D721Med (cell line): ENCODE measurements around the gene SLC16A12.
"Not testable (repeated sequence)": the region's sequence is repeated elsewhere in the genome, so short reads cannot be mapped to it uniquely, and the experiment has no call there.

Experiments used
- DNase-seq: peaks from one replicate; pipeline ENCODE4 v3.0.0; 2011; ENCODE audit warnings: low spot score; ENCODE audit not compliant: insufficient read length
- FAIRE-seq: peaks from 2 replicates; lab custom pipeline; 2011; peaks lifted over from hg19 to GRCh38; lab: Jason Lieb, UNC
- CTCF ChIP-seq: IDR thresholded peaks from 2 replicates; pipeline ENCODE4 v1.5.1; 2012; ENCODE audit warnings: mild to moderate bottlenecking, control low read depth; ENCODE audit not compliant: insufficient read depth; ENCODE audit errors: missing control alignments

Gene SLC16A12

DNA sequence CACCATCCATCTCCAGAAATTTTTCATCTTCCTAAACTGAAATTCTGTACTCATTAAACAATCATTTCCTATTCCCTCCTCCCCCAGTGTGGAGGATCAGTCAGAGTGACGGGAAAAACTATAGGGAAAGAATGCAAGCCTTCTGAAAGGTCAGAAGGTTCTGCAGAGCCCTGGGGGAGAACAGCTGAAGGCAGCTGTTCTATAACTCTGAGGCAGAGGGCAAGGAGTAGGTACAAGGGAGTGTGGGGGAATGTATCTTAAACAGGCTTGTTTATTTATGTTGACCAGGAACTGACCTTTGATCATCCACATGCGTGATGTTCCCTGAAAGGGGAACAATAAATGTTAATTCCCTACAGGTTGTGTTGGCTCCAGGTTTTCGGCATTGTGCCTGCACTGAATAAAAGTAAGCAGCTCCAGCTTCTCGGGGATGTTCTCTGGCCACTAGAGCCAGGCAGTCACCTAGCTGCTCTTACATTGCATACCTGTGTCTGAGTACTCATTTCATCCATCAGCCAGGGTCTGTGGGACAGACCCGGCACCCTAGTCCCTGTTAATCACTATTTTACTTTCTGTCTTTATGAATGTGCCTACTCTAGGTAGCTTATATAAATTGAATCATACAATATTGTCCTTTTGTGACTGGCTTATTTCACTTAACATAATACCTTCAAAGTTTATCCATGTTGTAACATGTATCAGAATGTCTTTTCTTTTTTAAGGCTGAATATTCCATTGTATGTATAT, 137.2 kb downstream of the SLC16A12 start:
- DNase-seq = no peak
- TF ChIP-seq CTCF = no peak
- no peak for FAIRE-seq

DNA sequence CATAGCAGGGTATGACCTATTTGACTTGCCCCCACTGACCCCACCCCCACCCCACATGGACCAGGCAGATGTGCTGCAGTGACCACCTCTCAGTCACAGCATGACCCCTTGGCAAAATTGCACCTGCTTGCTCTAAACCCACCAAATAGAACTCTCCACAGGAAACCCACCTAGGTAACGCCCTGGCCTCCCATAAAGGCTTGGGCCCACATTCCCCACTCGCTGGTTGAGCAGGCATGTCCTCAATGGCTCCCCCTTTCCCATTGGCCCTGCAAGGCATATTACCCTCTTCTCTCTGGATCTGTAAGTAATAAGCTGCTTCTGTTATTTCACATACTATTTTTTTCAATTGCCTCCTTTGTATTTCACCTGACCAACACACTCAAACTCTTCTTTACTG, 140.3 kb downstream of the SLC16A12 start:
- no peak for FAIRE-seq
- DNase-seq = no peak
- TF ChIP-seq CTCF = no peak

DNA sequence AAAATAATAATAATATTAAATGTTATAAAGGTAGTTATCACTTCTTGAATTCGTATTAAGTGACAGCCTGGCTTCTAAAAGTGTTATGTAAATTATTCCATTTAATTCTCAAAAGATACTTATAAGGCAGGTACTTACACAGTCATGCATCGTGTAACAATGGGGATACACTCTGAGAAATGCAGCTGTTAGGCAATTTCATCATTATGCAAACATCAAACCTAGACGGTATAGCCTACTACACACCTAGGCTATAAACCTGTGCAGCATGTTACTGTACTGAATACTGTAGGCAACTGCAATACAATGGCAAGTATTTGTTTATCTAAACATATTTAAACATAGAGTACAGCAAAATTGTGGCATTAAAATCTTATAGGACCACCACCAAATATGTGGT, 141.5 kb downstream of the SLC16A12 start:
- no peak for DNase-seq
- FAIRE-seq = no peak

DNA sequence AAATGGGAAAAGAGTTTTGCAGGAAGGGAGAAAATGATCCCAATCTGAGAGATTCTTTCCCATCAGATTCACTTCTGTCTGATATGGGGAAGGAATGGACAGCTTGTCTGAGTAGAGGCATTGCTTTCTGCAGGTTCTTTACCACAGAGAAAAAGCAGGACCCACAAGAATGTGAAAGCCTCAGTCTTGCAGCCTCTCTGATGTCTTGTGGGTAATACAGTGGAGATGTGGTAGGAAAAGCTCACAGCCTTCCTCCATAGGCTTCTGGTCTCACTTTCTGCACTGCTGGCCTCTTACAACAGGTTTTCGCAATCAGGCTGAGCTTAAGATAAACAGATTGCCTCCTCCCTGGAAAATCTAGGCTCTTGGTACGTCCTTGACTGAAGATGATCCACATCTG, 142.4 kb downstream of the SLC16A12 start:
- FAIRE-seq (no peak), DNase-seq (no peak)
- no peak for TF ChIP-seq CTCF

More for the DNA sequence above, 141.5 kb downstream of the SLC16A12 start:
- TF ChIP-seq CTCF = no peak

DNA sequence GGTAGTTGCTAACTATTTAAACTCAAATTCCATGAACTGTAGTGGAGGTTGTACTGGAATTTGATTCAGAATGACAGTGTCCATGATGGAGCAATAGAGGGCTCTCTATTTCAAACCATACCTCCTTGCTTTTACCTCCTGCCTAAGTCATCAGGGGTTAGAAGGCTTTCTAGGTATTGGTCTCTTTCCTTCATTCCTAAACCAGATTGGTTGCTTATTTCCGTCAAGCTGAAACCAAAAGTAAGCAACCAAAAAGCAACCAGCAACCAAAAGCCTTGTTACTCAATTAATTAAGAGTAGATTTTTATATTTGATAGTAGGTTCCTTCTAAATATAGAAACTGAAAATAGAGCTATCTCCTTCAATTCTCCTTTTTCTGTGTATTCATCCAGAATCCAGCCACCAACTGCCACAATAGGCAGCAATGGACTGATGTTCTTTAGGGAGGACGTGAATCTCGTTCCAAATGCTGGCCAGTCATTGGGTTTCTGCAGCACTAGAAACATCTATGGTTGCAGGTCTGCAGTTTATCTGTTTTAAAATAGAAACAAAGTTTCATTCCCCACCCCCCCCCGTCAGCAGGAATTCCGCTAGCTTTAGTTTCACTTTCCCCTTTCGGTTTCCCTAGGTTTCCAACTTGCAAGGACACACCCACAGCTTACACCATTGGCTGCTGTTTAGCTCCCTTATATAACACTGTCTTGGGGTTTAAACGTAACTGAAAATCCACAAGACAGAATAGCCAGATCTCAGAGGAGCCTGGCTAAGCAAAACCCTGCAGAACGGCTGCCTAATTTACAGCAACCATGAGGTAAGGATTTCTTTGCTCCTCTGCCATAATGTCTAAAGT, 143.3 kb downstream of the SLC16A12 start, which contains the start of gene IFIT1:
Gene IFIT1 (plus strand): TSS at position 717 of the 850 bp plus-strand sequence. CDS start 90 bp downstream, at position 807.
- TF ChIP-seq CTCF = no peak
- DNase-seq = no peak
- no peak for FAIRE-seq

GRCh38 chr10:89391226-89391576, 144.2 kb downstream of the SLC16A12 start:
- FAIRE-seq, DNase-seq: not testable (repeated sequence)

DNA sequence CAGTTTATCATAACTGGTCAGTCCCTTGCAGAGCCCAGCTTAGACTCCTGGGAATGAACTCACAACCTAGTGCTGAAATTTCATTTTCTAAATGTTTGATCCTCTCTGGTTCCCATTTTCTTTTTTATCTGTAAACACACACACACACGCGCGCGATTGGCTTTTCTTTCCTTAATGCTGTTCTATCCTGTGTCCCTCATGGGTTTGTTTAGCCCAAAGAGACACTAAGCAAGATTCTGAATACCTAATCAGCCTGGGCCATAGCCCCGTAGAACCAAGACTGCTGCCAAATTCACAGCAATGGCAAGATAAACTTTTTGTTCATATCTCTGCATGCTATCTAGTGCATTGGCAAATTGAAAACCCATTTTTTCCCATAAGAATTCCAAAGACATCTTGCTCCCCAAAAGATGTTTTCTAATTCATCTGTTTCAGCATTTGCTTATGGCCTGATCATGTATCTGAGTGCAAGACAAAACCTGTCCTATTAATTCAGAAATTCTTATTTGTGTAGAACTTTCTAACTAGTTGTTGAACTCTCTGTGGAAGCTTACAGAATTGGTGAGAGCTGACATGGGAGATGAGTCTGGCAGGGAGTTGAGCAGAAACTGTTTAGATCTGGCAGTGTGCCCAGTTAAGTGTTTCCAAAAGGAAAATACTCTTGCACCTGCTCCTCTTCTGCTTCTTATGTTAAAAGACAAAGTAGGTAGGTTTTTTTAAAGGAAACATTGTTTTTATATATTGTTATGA, 144.7 kb downstream of the SLC16A12 start:
- no peak for DNase-seq
- no peak for TF ChIP-seq CTCF
- FAIRE-seq = no peak
